IPS-15b (cell line): ENCODE data around the gene LAMC1.

ENCODE experiments used
- H3K27me3 ChIP-seq: one replicate; pipeline ENCODE4 v1.6.1; 2013; ENCODE audit warnings: low read length; ENCODE audit not compliant: control insufficient read depth, insufficient read depth
- H3K36me3 ChIP-seq: one replicate; pipeline ENCODE4 v1.6.1; 2013; ENCODE audit warnings: low read length; ENCODE audit not compliant: control insufficient read depth, insufficient read depth
- H3K4me1 ChIP-seq: one replicate; pipeline ENCODE4 v1.6.1; 2013; ENCODE audit warnings: mild to moderate bottlenecking, low read length; ENCODE audit not compliant: control insufficient read depth, insufficient read depth
- H3K4me3 ChIP-seq: one replicate; pipeline ENCODE4 v1.5.1; 2013; ENCODE audit warnings: low read depth, low read length
- H3K9ac ChIP-seq: one replicate; pipeline ENCODE4 v1.6.1; 2013; ENCODE audit warnings: low read depth, mild to moderate bottlenecking, low read length
- H3K9me3 ChIP-seq: one replicate; pipeline ENCODE4 v1.6.1; 2013; ENCODE audit warnings: mild to moderate bottlenecking, low read length; ENCODE audit not compliant: control insufficient read depth, insufficient read depth

The LAMC1 gene

GRCh38 chr1:183168308-183168707 lies 145.1 kb downstream of the LAMC1 start:
- H3K36me3 ChIP-seq, result no peaks in the 10 kb centered on the region
- no peak overlapping the region for H3K4me3 ChIP-seq
- no peaks in the 10 kb centered on the region for H3K9me3 ChIP-seq
- peaks cover 4% of the 10 kb centered on the region for H3K4me1 ChIP-seq
- H3K27me3 ChIP-seq, result no peaks in the 10 kb centered on the region
- H3K9ac ChIP-seq, result no peak overlapping the region

GRCh38 chr1:183173828-183174227 lies 150.6 kb downstream of the LAMC1 start:
- H3K9me3 ChIP-seq, result no peaks in the 10 kb centered on the region
- no peaks in the 10 kb centered on the region for H3K27me3 ChIP-seq
- H3K36me3 ChIP-seq, result no peaks in the 10 kb centered on the region
- H3K9ac ChIP-seq, result no peak overlapping the region
- no peak overlapping the region for H3K4me3 ChIP-seq
- H3K4me1 ChIP-seq, result peaks cover 4% of the 10 kb centered on the region

GRCh38 chr1:183175631-183176030 lies 152.4 kb downstream of the LAMC1 start:
- H3K9ac ChIP-seq, result no peak overlapping the region
- H3K4me1 ChIP-seq, result peaks cover 4% of the 10 kb centered on the region
- no peaks in the 10 kb centered on the region for H3K27me3 ChIP-seq
- H3K36me3 ChIP-seq, result no peaks in the 10 kb centered on the region
- no peaks in the 10 kb centered on the region for H3K9me3 ChIP-seq
- H3K4me3 ChIP-seq, result no peak overlapping the region

GRCh38 chr1:183178545-183178944 lies 155.3 kb downstream of the LAMC1 start:
- H3K9me3 ChIP-seq, result no peaks in the 10 kb centered on the region
- no peaks in the 10 kb centered on the region for H3K36me3 ChIP-seq
- peaks cover 7% of the 10 kb centered on the region for H3K4me1 ChIP-seq
- H3K27me3 ChIP-seq, result no peaks in the 10 kb centered on the region
- H3K4me3 ChIP-seq, result no peak overlapping the region
- no peak overlapping the region for H3K9ac ChIP-seq

GRCh38 chr1:183179033-183179432 lies 155.8 kb downstream of the LAMC1 start:
- no peaks in the 10 kb centered on the region for H3K36me3 ChIP-seq
- no peaks in the 10 kb centered on the region for H3K9me3 ChIP-seq
- peaks cover 7% of the 10 kb centered on the region for H3K4me1 ChIP-seq

GRCh38 chr1:183180218-183180617 lies 157.0 kb downstream of the LAMC1 start:
- H3K4me3 ChIP-seq, result no peak overlapping the region
- no peaks in the 10 kb centered on the region for H3K27me3 ChIP-seq
- H3K9me3 ChIP-seq, result no peaks in the 10 kb centered on the region
- no peak overlapping the region for H3K9ac ChIP-seq
- no peaks in the 10 kb centered on the region for H3K36me3 ChIP-seq
- peaks cover 7% of the 10 kb centered on the region for H3K4me1 ChIP-seq

More at GRCh38 chr1:183179033-183179432, 155.8 kb downstream of the LAMC1 start:
- no peak overlapping the region for H3K9ac ChIP-seq
- H3K4me3 ChIP-seq, result no peak overlapping the region
- no peaks in the 10 kb centered on the region for H3K27me3 ChIP-seq

GRCh38 chr1:183180634-183181056 lies 157.4 kb downstream of the LAMC1 start:
- Histone ChIP-seq H3K36me3 (no peaks in the 10 kb centered on the region), H3K4me3 (no peak overlapping the region), H3K9me3 (no peaks in the 10 kb centered on the region), H3K4me1 (peaks cover 7% of the 10 kb centered on the region), H3K9ac (no peak overlapping the region), H3K27me3 (no peaks in the 10 kb centered on the region)

- Histone ChIP-seq H3K9ac (peak within 1 kb of the TSS; percentile 74), H3K27me3 (no peaks in the 10 kb centered on the region), H3K4me1 (peaks cover 5% of the 10 kb centered on the region), H3K36me3 (no peaks in the 10 kb centered on the region), H3K9me3 (no peaks in the 10 kb centered on the region), H3K4me3 (peak within 1 kb of the TSS; percentile 78)
Observed at GRCh38 chr1:183185941-183186490, 162.8 kb downstream of the LAMC1 start, which contains the start of gene LAMC2. Gene LAMC2, plus strand, starts transcription at chr1:183186264. Its CDS starts 89 bp downstream, at chr1:183186353.

- no peaks in the 10 kb centered on the region for H3K27me3 ChIP-seq
- H3K9me3 ChIP-seq, result no peaks in the 10 kb centered on the region
- peak overlapping the region; percentile 78 for H3K4me3 ChIP-seq
- H3K9ac ChIP-seq, result no peak overlapping the region
- no peaks in the 10 kb centered on the region for H3K36me3 ChIP-seq
- peaks cover 5% of the 10 kb centered on the region for H3K4me1 ChIP-seq
Observed at GRCh38 chr1:183186841-183187240, 163.6 kb downstream of the LAMC1 start.

GRCh38 chr1:183188240-183188639 lies 165.0 kb downstream of the LAMC1 start:
- H3K9me3 ChIP-seq, result no peaks in the 10 kb centered on the region
- no peaks in the 10 kb centered on the region for H3K36me3 ChIP-seq
- H3K4me1 ChIP-seq, result peaks cover 5% of the 10 kb centered on the region
- no peaks in the 10 kb centered on the region for H3K27me3 ChIP-seq
- H3K9ac ChIP-seq, result no peak overlapping the region
- no peak overlapping the region for H3K4me3 ChIP-seq

GRCh38 chr1:183191833-183192232 lies 168.6 kb downstream of the LAMC1 start:
- no peak overlapping the region for H3K4me3 ChIP-seq
- H3K4me1 ChIP-seq, result peaks cover 16% of the 10 kb centered on the region
- H3K27me3 ChIP-seq, result no peaks in the 10 kb centered on the region
- H3K9me3 ChIP-seq, result no peaks in the 10 kb centered on the region
- no peak overlapping the region for H3K9ac ChIP-seq
- no peaks in the 10 kb centered on the region for H3K36me3 ChIP-seq

GRCh38 chr1:183193963-183194525 lies 170.8 kb downstream of the LAMC1 start:
- peaks cover 14% of the 10 kb centered on the region for H3K4me1 ChIP-seq
- H3K9me3 ChIP-seq, result no peaks in the 10 kb centered on the region
- H3K27me3 ChIP-seq, result no peaks in the 10 kb centered on the region
- H3K4me3 ChIP-seq, result no peak overlapping the region
- no peak overlapping the region for H3K9ac ChIP-seq
- no peaks in the 10 kb centered on the region for H3K36me3 ChIP-seq
